Astrocyte (in vitro differentiated cells and primary cell): ENCODE data around the gene AGPS. TPM values are rescaled to one million over a fixed set of nuclear protein-coding genes. Genes with fewer than 3 reads are reported as not detected.
"Not testable (repeated sequence)": the region's sequence is repeated elsewhere in the genome, so short reads cannot be mapped to it uniquely, and the experiment has no call there.

Experiments used
- DNase-seq: peaks from one replicate; pipeline ENCODE4 v3.0.0-alpha.2; 2010; ENCODE audit warnings: low read depth
- FAIRE-seq: peaks from 2 replicates; lab custom pipeline; 2011; peaks lifted over from hg19 to GRCh38; lab: Jason Lieb, UNC
- H2AFZ ChIP-seq: 2 replicates; pipeline ENCODE4 v1.6.0; 2012; ENCODE audit warnings: low read depth, low read length, inconsistent platforms
- H3K27ac ChIP-seq: 2 replicates; pipeline ENCODE4 v1.5.1; 2011; ENCODE audit warnings: low read depth, low read length, inconsistent platforms
- H3K27me3 ChIP-seq: 2 replicates; pipeline ENCODE4 v1.6.0; 2011; ENCODE audit warnings: low read length, inconsistent platforms; ENCODE audit not compliant: insufficient read depth
- H3K36me3 ChIP-seq: 2 replicates; pipeline ENCODE4 v1.5.1; 2011; ENCODE audit warnings: low read length, inconsistent platforms; ENCODE audit not compliant: insufficient read depth
- H3K4me1 ChIP-seq: 2 replicates; pipeline ENCODE4 v1.5.1; 2011; ENCODE audit warnings: low read length, inconsistent platforms; ENCODE audit not compliant: insufficient read depth
- H3K4me2 ChIP-seq: 2 replicates; pipeline ENCODE4 v1.6.0; 2012; ENCODE audit warnings: low read length, inconsistent platforms
- H3K4me3 ChIP-seq: 2 replicates; pipeline ENCODE4 v1.5.1; 2011; ENCODE audit warnings: low read depth, mild to moderate bottlenecking, low read length, inconsistent platforms; ENCODE audit not compliant: insufficient read depth
- H3K79me2 ChIP-seq: 2 replicates; pipeline ENCODE4 v1.6.0; 2012; ENCODE audit warnings: mild to moderate bottlenecking, low read length, inconsistent platforms; ENCODE audit not compliant: insufficient read depth
- H3K9ac ChIP-seq: 2 replicates; pipeline ENCODE4 v1.6.0; 2012; ENCODE audit warnings: mild to moderate bottlenecking, low read length, inconsistent platforms
- H3K9me3 ChIP-seq: 2 replicates; pipeline ENCODE4 v1.5.1; 2012; ENCODE audit warnings: low read depth, mild to moderate bottlenecking, low read length, inconsistent platforms; ENCODE audit not compliant: insufficient read depth
- H4K20me1 ChIP-seq: 2 replicates; pipeline ENCODE4 v1.6.0; 2012; ENCODE audit warnings: low read length, inconsistent platforms; ENCODE audit not compliant: insufficient read depth
- H3K27ac Mint-ChIP-seq: one replicate; pipeline ENCODE4 v1.8.0; 2021; ENCODE audit warnings: mild to moderate bottlenecking, mixed read lengths; ENCODE audit not compliant: unreplicated experiment
- H3K27me3 Mint-ChIP-seq: one replicate; pipeline ENCODE4 v1.8.0; 2021; ENCODE audit warnings: low read depth, mixed read lengths; ENCODE audit not compliant: unreplicated experiment
- H3K36me3 Mint-ChIP-seq: one replicate; pipeline ENCODE4 v1.8.0; 2021; ENCODE audit warnings: low read depth, mixed read lengths; ENCODE audit not compliant: unreplicated experiment
- H3K4me1 Mint-ChIP-seq: one replicate; pipeline ENCODE4 v1.8.0; 2021; ENCODE audit warnings: low read depth, mixed read lengths; ENCODE audit not compliant: unreplicated experiment
- H3K4me3 Mint-ChIP-seq: one replicate; pipeline ENCODE4 v1.8.0; 2021; ENCODE audit warnings: mild to moderate bottlenecking, moderate library complexity, mixed read lengths; ENCODE audit not compliant: unreplicated experiment
- H3K9me3 Mint-ChIP-seq: one replicate; pipeline ENCODE4 v1.8.0; 2021; ENCODE audit warnings: mild to moderate bottlenecking, mixed read lengths; ENCODE audit not compliant: unreplicated experiment
- EZH2 ChIP-seq: IDR thresholded peaks from 2 replicates; pipeline ENCODE4 v1.6.1; 2012; ENCODE audit warnings: mild to moderate bottlenecking, low read length, inconsistent platforms; ENCODE audit not compliant: insufficient read depth
- total RNA-seq: library from RNA; stranded (reverse); gene quantifications from 2 replicates; pipeline ENCODE4 v1.2.1, GENCODE V29; 2021
- TF ChIP-seq, protein P1 (sequence below): IDR thresholded peaks from 2 replicates; pipeline ENCODE4 v1.5.1; 2011; ENCODE audit warnings: low read depth, mild to moderate bottlenecking, inconsistent platforms, low read length, moderate library complexity; ENCODE audit not compliant: insufficient read depth

AGPS gene
- total RNA-seq, 1 donor from 2014 or later: 66.2 TPM

DNA sequence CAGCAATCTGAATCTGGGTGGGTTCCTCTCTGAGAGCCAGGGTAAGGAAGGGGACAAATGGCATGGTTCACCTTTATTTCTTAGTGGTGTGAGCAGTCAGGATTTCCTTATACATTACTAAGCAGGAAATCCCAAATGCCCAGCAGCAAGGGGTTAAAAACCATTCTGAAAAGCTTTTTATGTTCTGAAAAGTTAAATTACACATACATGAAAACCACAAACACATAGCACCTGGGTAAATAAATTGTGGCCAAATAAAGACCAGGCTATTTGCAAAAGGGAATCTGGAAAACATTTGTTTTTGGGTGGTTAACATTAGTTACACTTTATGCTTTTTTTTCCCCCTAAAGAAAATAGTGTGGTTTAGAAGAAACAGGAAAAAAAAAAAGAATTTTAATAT, 156.1 kb downstream of the AGPS start:
- H3K9me3 ChIP-seq: no peaks in the 10 kb centered on the region
- no peak for DNase-seq
- Mint-ChIP-seq H3K36me3 (peaks cover 11% of the 10 kb centered on the region), H3K4me3 (no peak overlapping the region), H3K27me3 (no peaks in the 10 kb centered on the region), H3K4me1 (peaks cover 8% of the 10 kb centered on the region), H3K9me3 (peaks cover 8% of the 10 kb centered on the region), H3K27ac (no peak overlapping the region)
- no peaks in the 10 kb centered on the region for H3K36me3 ChIP-seq
- H3K9ac ChIP-seq: no peak overlapping the region
- H4K20me1 ChIP-seq: no peaks in the 10 kb centered on the region
- H3K27ac ChIP-seq: no peak overlapping the region
- H3K4me1 ChIP-seq: peaks cover 6% of the 10 kb centered on the region
- no peak overlapping the region for H3K4me3 ChIP-seq
- FAIRE-seq: no peak
- H2AFZ ChIP-seq: no peak overlapping the region
- TF ChIP-seq, protein P1, sequence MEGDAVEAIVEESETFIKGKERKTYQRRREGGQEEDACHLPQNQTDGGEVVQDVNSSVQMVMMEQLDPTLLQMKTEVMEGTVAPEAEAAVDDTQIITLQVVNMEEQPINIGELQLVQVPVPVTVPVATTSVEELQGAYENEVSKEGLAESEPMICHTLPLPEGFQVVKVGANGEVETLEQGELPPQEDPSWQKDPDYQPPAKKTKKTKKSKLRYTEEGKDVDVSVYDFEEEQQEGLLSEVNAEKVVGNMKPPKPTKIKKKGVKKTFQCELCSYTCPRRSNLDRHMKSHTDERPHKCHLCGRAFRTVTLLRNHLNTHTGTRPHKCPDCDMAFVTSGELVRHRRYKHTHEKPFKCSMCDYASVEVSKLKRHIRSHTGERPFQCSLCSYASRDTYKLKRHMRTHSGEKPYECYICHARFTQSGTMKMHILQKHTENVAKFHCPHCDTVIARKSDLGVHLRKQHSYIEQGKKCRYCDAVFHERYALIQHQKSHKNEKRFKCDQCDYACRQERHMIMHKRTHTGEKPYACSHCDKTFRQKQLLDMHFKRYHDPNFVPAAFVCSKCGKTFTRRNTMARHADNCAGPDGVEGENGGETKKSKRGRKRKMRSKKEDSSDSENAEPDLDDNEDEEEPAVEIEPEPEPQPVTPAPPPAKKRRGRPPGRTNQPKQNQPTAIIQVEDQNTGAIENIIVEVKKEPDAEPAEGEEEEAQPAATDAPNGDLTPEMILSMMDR: no peak
- no peak for TF ChIP-seq EZH2
- no peaks in the 10 kb centered on the region for H3K27me3 ChIP-seq
- no peak overlapping the region for H3K4me2 ChIP-seq
- no peaks in the 10 kb centered on the region for H3K79me2 ChIP-seq

DNA sequence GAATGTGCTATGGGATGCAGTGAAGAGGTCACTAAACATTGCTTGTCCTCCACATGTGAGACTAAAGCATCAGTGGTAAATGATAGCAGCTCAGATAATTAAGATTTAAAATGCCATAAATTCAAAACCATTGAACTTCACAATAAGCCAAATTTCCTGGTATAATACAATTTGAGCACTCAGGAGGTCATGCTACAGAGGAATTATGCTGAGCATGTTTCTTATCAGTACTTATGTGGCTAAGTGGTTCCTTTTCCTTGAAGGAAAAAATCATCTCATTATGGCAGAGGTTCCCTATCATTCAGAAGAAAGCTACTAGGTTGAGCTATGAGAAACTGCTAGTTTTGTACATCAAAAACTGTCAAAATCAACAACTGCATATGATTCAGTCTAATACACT, 156.6 kb downstream of the AGPS start:
- no peak overlapping the region for H3K27ac ChIP-seq
- no peak overlapping the region for H3K27ac Mint-ChIP-seq
- no peaks in the 10 kb centered on the region for H4K20me1 ChIP-seq
- no peaks in the 10 kb centered on the region for H3K36me3 ChIP-seq
- FAIRE-seq (no peak), DNase-seq (peak; percentile 4)
- H3K36me3 Mint-ChIP-seq: peaks cover 11% of the 10 kb centered on the region
- H3K4me3 ChIP-seq: no peak overlapping the region
- no peak overlapping the region for H2AFZ ChIP-seq
- H3K4me1 Mint-ChIP-seq: peaks cover 5% of the 10 kb centered on the region
- no peak overlapping the region for H3K9ac ChIP-seq
- TF ChIP-seq, protein P1: no peak
- TF ChIP-seq EZH2: no peak
- no peaks in the 10 kb centered on the region for H3K9me3 ChIP-seq
- H3K4me1 ChIP-seq: peaks cover 2% of the 10 kb centered on the region
- H3K27me3 Mint-ChIP-seq: no peaks in the 10 kb centered on the region
- peaks cover 8% of the 10 kb centered on the region for H3K9me3 Mint-ChIP-seq
- no peak overlapping the region for H3K4me3 Mint-ChIP-seq
- no peaks in the 10 kb centered on the region for H3K79me2 ChIP-seq
- no peaks in the 10 kb centered on the region for H3K27me3 ChIP-seq
- H3K4me2 ChIP-seq: no peak overlapping the region

DNA sequence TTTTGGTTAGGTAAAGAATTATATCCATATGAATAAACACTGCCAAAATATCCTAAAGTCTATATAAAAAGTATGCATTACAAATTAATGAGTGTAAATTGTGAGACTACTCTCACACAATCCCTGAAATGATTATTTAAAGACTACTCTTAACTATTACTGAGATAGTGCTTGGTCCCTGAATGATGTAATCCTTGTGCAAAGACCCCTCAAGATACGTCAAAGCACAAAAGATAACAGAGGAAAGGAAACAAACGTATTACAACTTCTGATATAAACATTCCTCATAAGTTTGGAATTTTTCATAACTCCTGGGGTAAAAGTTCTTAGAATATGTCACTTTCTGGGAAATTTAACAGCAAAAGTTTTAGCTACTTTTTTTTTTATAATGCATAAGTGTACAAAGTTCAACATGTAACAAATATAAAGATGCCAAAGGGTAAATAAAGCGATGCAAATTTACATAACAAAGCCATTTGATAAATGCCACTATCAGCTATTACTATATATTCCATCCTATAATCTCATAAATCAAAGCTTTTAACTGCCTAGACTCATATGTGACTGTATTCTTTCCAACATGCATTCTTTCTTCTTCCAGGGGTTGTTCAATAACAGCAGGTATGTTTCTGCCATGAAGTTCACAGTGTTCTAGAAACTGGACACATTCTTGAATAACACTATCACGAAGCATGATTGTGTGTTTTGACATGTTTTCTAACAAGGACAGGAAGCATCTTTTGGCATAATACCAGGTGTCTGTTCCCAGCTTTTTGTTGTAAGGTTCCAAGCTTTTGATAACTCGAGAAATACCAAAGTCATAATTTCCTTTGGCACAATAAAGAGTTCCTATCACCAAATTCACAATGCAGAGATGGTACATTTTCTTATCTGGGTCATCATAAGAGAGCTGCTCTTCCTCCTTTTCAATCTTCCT, 158.0 kb downstream of the AGPS start:
- H3K4me1 ChIP-seq: peaks cover 2% of the 10 kb centered on the region
- no peaks in the 10 kb centered on the region for H3K27me3 ChIP-seq
- H2AFZ ChIP-seq: no peak overlapping the region
- H3K4me3 Mint-ChIP-seq: no peak overlapping the region
- no peak overlapping the region for H3K4me3 ChIP-seq
- H3K36me3 ChIP-seq: no peaks in the 10 kb centered on the region
- H3K79me2 ChIP-seq: no peaks in the 10 kb centered on the region
- H4K20me1 ChIP-seq: no peaks in the 10 kb centered on the region
- TF ChIP-seq EZH2: no peak
- TF ChIP-seq, protein P1: no peak
- peaks cover 8% of the 10 kb centered on the region for H3K9me3 Mint-ChIP-seq
- peak; percentile 32 for FAIRE-seq
- DNase-seq: no peak
- H3K27me3 Mint-ChIP-seq: no peaks in the 10 kb centered on the region
- no peaks in the 10 kb centered on the region for H3K9me3 ChIP-seq
- no peak overlapping the region for H3K27ac ChIP-seq
- no peak overlapping the region for H3K9ac ChIP-seq
- peaks cover 2% of the 10 kb centered on the region for H3K4me1 Mint-ChIP-seq
- H3K36me3 Mint-ChIP-seq: peaks cover 9% of the 10 kb centered on the region
- H3K27ac Mint-ChIP-seq: no peak overlapping the region
- H3K4me2 ChIP-seq: no peak overlapping the region

DNA sequence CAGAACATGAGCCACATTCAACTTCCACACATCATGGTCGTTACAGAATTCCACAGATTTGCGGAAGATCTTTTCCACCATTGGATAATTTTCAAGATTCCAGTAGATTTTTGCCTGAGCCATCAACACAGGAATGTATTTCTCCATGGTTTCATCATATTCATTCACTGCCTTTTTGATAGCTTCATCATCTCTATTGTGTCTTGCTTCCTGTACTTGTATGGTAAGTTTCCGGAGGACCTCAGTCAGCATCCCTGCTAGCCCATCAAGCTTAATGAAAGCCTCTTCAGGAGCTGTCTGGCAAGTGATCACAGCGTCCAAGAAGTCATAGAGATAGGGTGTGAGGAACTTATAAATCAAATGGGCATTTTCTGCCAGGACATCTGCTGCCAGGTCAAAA, 158.8 kb downstream of the AGPS start:
- not testable (repeated sequence) for H3K36me3 ChIP-seq, H3K27me3 Mint-ChIP-seq, H3K79me2 ChIP-seq, H3K9ac ChIP-seq, H3K4me3 ChIP-seq, H3K27me3 ChIP-seq, H3K9me3 ChIP-seq, H3K27ac ChIP-seq, H2AFZ ChIP-seq, H3K36me3 Mint-ChIP-seq, H3K4me2 ChIP-seq, H3K4me1 Mint-ChIP-seq, H3K27ac Mint-ChIP-seq, H4K20me1 ChIP-seq, H3K4me1 ChIP-seq, FAIRE-seq, H3K9me3 Mint-ChIP-seq, DNase-seq
- H3K4me3 Mint-ChIP-seq: peak overlapping the region; percentile 46
